Measurements from ENCODE around the gene RAET1L.
"Not testable (repeated sequence)": the region's sequence is repeated elsewhere in the genome, so short reads cannot be mapped to it uniquely, and the experiment has no call there.

The RAET1L gene

GRCh38 chr6:150044621-150045145, 19.4 kb upstream of the RAET1L start:
- DNase-seq (ENCODE audit: low read depth), result no peak

GRCh38 chr6:150043501-150044412, 18.4 kb upstream of the RAET1L start:
- no peak for DNase-seq (ENCODE audit: low read depth)

GRCh38 chr6:150043096-150043495, 17.8 kb upstream of the RAET1L start:
- DNase-seq (ENCODE audit: low read depth), result no peak

GRCh38 chr6:150038202-150039062, 13.1 kb upstream of the RAET1L start:
- no peak for DNase-seq (ENCODE audit: low read depth)

GRCh38 chr6:150037526-150038201, 12.3 kb upstream of the RAET1L start:
- DNase-seq (ENCODE audit: low read depth), result no peak

- DNase-seq (ENCODE audit: low read depth), result no peak
Observed at GRCh38 chr6:150036081-150036480, 10.7 kb upstream of the RAET1L start.

- no peak for DNase-seq (ENCODE audit: low read depth)
Observed at GRCh38 chr6:150033207-150033771, 8.0 kb upstream of the RAET1L start.

GRCh38 chr6:150032598-150032997, 7.3 kb upstream of the RAET1L start:
- DNase-seq (ENCODE audit: low read depth), result no peak

- no peak for DNase-seq (ENCODE audit: low read depth)
Observed at GRCh38 chr6:150030611-150031010, 5.3 kb upstream of the RAET1L start.

- no peak for DNase-seq (ENCODE audit: low read depth)
Observed at GRCh38 chr6:150029749-150030148, 4.4 kb upstream of the RAET1L start.

GRCh38 chr6:150029276-150029675, 3.9 kb upstream of the RAET1L start:
- no peak for DNase-seq (ENCODE audit: low read depth)

- no peak for DNase-seq (ENCODE audit: low read depth)
Observed at GRCh38 chr6:150028799-150029198, 3.5 kb upstream of the RAET1L start.

- DNase-seq (ENCODE audit: low read depth), result no peak
Observed at GRCh38 chr6:150027806-150028565, 2.7 kb upstream of the RAET1L start.

GRCh38 chr6:150026976-150027805, 1.9 kb upstream of the RAET1L start:
- no peak for DNase-seq (ENCODE audit: low read depth)

- DNase-seq (ENCODE audit: low read depth), result no peak
Observed at GRCh38 chr6:150024646-150025155, 631 bp downstream of the RAET1L start.

- not testable (repeated sequence) for DNase-seq (ENCODE audit: low read depth)
Observed at GRCh38 chr6:150024021-150024420, 1.3 kb downstream of the RAET1L start.

GRCh38 chr6:150021870-150022269, 3.5 kb downstream of the RAET1L start:
- DNase-seq (ENCODE audit: low read depth), result not testable (repeated sequence)

GRCh38 chr6:150018846-150019580, 6.3 kb downstream of the RAET1L start:
- DNase-seq (ENCODE audit: low read depth), result no peak

GRCh38 chr6:150017186-150017521, 8.2 kb downstream of the RAET1L start:
- DNase-seq (ENCODE audit: low read depth), result not testable (repeated sequence)

All from activated T-helper 9 cell treated with anti-CD3 and anti-CD28 coated beads, Interleukin-2, amount 50 U/mL, for 16 hours (primary cell).